ENCODE measurements around the gene FBXO4. TPM values are rescaled to one million over a fixed set of nuclear protein-coding genes. Genes with fewer than 3 reads are reported as not detected.
A peak's percentile ranks its signal among the peaks of the same experiment; 100 is the strongest.

Gene FBXO4, protein sequence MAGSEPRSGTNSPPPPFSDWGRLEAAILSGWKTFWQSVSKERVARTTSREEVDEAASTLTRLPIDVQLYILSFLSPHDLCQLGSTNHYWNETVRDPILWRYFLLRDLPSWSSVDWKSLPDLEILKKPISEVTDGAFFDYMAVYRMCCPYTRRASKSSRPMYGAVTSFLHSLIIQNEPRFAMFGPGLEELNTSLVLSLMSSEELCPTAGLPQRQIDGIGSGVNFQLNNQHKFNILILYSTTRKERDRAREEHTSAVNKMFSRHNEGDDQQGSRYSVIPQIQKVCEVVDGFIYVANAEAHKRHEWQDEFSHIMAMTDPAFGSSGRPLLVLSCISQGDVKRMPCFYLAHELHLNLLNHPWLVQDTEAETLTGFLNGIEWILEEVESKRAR
- total RNA-seq (2021; fragmentation: NEBNext Ultra II Directional; extraction: Animal tissue kit (Norgen Biotek cat#: 25700)) (0.57 and 0.88 TPM in 2 replicates), polyA plus RNA-seq (2011; rRNA removed) (0.44 and 0.60 TPM in 2 replicates), polyA minus RNA-seq (2011; rRNA and poly(A)+ RNA removed) (0.19 and 0.27 TPM in 2 replicates)
- 0.59 TPM for polyA plus RNA-seq (2011; cell fraction: cytosol; rRNA removed)
- 0.29 TPM for polyA plus RNA-seq (2011; cell fraction: nucleus; rRNA removed)
- polyA plus RNA-seq (2012, experiment 1 of 2), result 0.46 to 1.2 TPM (median 0.51 TPM) in 4 replicates
- 0.31 TPM for polyA plus RNA-seq (2012, experiment 2 of 2)
- 0.77 TPM for polyA plus RNA-seq (2013, experiment 1 of 2)
- polyA plus RNA-seq (2013, experiment 2 of 2), result 1.0 TPM
- not detected for polyA minus RNA-seq (2011; cell fraction: cytosol; rRNA and poly(A)+ RNA removed)
- polyA minus RNA-seq (2011; cell fraction: nucleus; rRNA and poly(A)+ RNA removed), result 1.2 TPM
- long read RNA-seq, experiment 1, result 0 reads
- long read RNA-seq, experiment 2, result 0 reads

DNA sequence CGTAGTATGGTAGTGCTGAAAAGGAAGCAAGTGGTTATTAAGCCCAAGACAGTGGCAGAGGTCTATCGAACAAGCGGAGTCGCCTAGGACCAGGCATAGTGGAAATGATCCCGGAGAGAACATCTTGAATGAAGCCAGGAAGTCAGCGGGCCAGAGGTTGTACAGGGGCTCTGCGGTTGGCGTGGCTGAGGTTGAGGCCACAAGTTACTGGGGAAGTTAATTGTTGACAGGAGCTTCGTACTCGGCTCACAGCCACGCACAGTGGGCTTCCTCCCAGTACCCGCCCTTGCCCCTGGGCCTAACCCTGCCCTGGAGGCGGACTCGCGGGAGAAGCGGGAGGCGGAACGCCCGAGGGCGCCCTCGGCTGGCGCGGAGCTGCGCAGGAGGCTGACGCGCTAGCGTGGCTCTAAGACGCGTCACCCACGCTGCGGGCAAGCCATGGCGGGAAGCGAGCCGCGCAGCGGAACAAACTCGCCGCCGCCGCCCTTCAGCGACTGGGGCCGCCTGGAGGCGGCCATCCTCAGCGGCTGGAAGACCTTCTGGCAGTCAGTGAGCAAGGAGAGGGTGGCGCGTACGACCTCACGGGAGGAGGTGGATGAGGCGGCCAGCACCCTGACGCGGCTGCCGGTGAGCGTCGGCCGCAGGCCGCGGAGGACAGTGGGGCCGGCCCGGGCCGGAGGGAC, at the start of gene FBXO4:
TSS of gene FBXO4 (plus strand) at position 410 of the 683 bp plus-strand sequence. CDS start at position 439, 29 bp downstream.
- peaks cover 0 to 3% (median 0%) of the 10 kb centered on the region in 4 experiments; a peak in 2 of 7 replicates for H3K4me1 ChIP-seq (replicated peaks in 1 of 4; ENCODE audit: control insufficient read depth in 3 of 4, insufficient read depth in 4 of 4, low read length in 3 of 4)
- H3K14ac ChIP-seq (ENCODE audit: insufficient read length), result no peak within 1 kb of the TSS
- no peaks in the 10 kb centered on the region for H4K20me1 ChIP-seq (replicated peaks in 1 of 2; ENCODE audit: control insufficient read depth in 1 of 2, insufficient read depth in 2 of 2, low read length in 2 of 2)
- H3K18ac ChIP-seq (ENCODE audit: extremely low read depth, low read length), result no peak within 1 kb of the TSS
- H2AK5ac ChIP-seq (ENCODE audit: low read depth, low read length), result no peak within 1 kb of the TSS
- H3K9me3 ChIP-seq (ENCODE audit: insufficient read depth in 2 of 2, low read depth in 1 of 2, low read length in 1 of 2), result no peaks in the 10 kb centered on the region
- WGBS, 2 experiments (ENCODE audit: extremely low coverage in 1 of 2, insufficient coverage in 1 of 2, insufficient read length in 1 of 2, insufficient replicate concordance in 2 of 2, low coverage in 1 of 2, low lambda C conversion rate in 2 of 2, missing lambda C conversion rate in 1 of 2), result 10% methylated on average over 46 of the region's 60 CpGs; no CpG with 5 or more reads in 1 of the 2 experiments
- peak within 1 kb of the TSS; percentile 42 to 79 for H3K4me2 ChIP-seq (ENCODE audit: insufficient read depth in 1 of 2, low read depth in 2 of 2, low read length in 2 of 2)
- ChIA-PET CTCF (ENCODE audit: partially characterized antibody) (interaction anchor here (0.5 to 2.0 kb wide), 5 partner anchors 16 to 132 kb away, joined by 3 to 17 read pairs (median 4); no protein-coding TSS in a partner anchor), POLR2A (ENCODE audit: partially characterized antibody) (interaction anchor here (1.1 to 2.1 kb wide), 2 partner anchors 11 to 20 kb away, joined by 5 to 6 read pairs; partner anchors contain the start of gene RIMOC1)
- H4K91ac ChIP-seq (replicated peaks; ENCODE audit: insufficient read length, low read length), result peak within 1 kb of the TSS; percentile 9
- H2BK15ac ChIP-seq (ENCODE audit: low read length), result no peak within 1 kb of the TSS
- no peaks in the 10 kb centered on the region for H3K79me2 ChIP-seq (ENCODE audit: control insufficient read depth in 1 of 2, insufficient read depth in 2 of 2, low read length in 2 of 2)
- H2AFZ ChIP-seq (ENCODE audit: low read length), result peak within 1 kb of the TSS; percentile 73
- FAIRE-seq (no peak), DNase-seq (ENCODE audit: low read depth in 1 of 2, low spot score in 2 of 2) (peak; percentile 15 to 68)
- no peak within 1 kb of the TSS for H2BK120ac ChIP-seq (replicated peaks; ENCODE audit: low read depth, low read length)
- peak within 1 kb of the TSS; percentile 23; the same call in 1 of the 2 replicates for H2BK5ac ChIP-seq (ENCODE audit: low read depth, low read length)
- H3K4me3 ChIP-seq (ENCODE audit: extremely low read depth in 1 of 4, insufficient read depth in 2 of 4, low read depth in 3 of 4, low read length in 4 of 4), result peak within 1 kb of the TSS; percentile 25 to 70 (median 68)
- peak within 1 kb of the TSS in 3 of 4 experiments; percentile 35 to 70 (median 63); a peak in 5 of 7 replicates for H3K9ac ChIP-seq (replicated peaks in 1 of 4; ENCODE audit: extremely low read depth in 1 of 4, low read depth in 3 of 4, low read length in 3 of 4)
- H3K23ac ChIP-seq (ENCODE audit: insufficient read length), result no peak within 1 kb of the TSS
- no peaks in the 10 kb centered on the region for H3K79me1 ChIP-seq (ENCODE audit: low read depth, low read length)
- no peak within 1 kb of the TSS for H2BK20ac ChIP-seq (ENCODE audit: low read length)
- peak within 1 kb of the TSS; percentile 25 for H3K56ac ChIP-seq (replicated peaks; ENCODE audit: insufficient read length, low read depth, low read length)
- H4K5ac ChIP-seq (ENCODE audit: insufficient read length, low read depth, low read length), result no peak within 1 kb of the TSS
- peak within 1 kb of the TSS; percentile 95 for H4K8ac ChIP-seq (ENCODE audit: extremely low read depth, insufficient read depth, low read length)
- H3K4ac ChIP-seq (replicated peaks; ENCODE audit: insufficient read length, low read depth, low read length), result no peak within 1 kb of the TSS
- H2BK12ac ChIP-seq (ENCODE audit: low read depth, low read length), result no peak within 1 kb of the TSS
- peaks cover 3% of the 10 kb centered on the region; the same call in 1 of the 2 replicates for H3K23me2 ChIP-seq (ENCODE audit: low read depth, low read length)
- peaks cover 0 to 3% (median under 1%) of the 10 kb centered on the region in 4 experiments; a peak in 1 of 8 replicates for H3K36me3 ChIP-seq (ENCODE audit: control insufficient read depth in 2 of 4, insufficient read depth in 4 of 4, low read length in 3 of 4)
- peak within 1 kb of the TSS; percentile 21; the same call in 1 of the 2 replicates for H3K27ac ChIP-seq (ENCODE audit: low read depth, low read length)
- no peaks in the 10 kb centered on the region for H3K27me3 ChIP-seq (replicated peaks in 1 of 4; ENCODE audit: control insufficient read depth in 3 of 4, extremely low read depth in 1 of 4, insufficient read depth in 3 of 4, low read length in 3 of 4)
- TF ChIP-seq SAP30 (IDR thresholded peaks at IDR 0.05; ENCODE audit: insufficient read depth, insufficient replicate concordance, low read length) (no peak), POLR2AphosphoS5 (IDR thresholded peaks at IDR 0.05; ENCODE audit: low read depth, low read length) (peak; percentile 48), SUZ12 (IDR thresholded peaks at IDR 0.05; ENCODE audit: low read length) (no peak; the same call in 1 of the 2 replicates), CHD2 (IDR thresholded peaks at IDR 0.05; ENCODE audit: low read length) (no peak), TAF1 (IDR thresholded peaks at IDR 0.05; ENCODE audit: low read depth, low read length) (peak; percentile 61; the same call in 1 of the 2 replicates), CBX5 (IDR thresholded peaks at IDR 0.05; ENCODE audit: low read depth, low read length) (no peak)
- TF ChIP-seq, protein P1, sequence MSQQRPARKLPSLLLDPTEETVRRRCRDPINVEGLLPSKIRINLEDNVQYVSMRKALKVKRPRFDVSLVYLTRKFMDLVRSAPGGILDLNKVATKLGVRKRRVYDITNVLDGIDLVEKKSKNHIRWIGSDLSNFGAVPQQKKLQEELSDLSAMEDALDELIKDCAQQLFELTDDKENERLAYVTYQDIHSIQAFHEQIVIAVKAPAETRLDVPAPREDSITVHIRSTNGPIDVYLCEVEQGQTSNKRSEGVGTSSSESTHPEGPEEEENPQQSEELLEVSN (IDR thresholded peaks at IDR 0.05), result peak; percentile 82

All from H1 (cell line).